Liver (tissue), 9 donors: ENCODE data around the gene CNNM2. TPM values are rescaled to one million over a fixed set of nuclear protein-coding genes. Genes with fewer than 3 reads are reported as not detected.

ENCODE experiments used
- DNase-seq: peaks from one replicate; pipeline ENCODE4 v3.0.0-alpha.2; 2017; ENCODE audit warnings: low spot score
- H3K27ac ChIP-seq, 2 donors: one replicate each; pipeline ENCODE4 v1.7.0; 2013; ENCODE audit warnings: inconsistent platforms in 2 of 2, low read length in 2 of 2, control low read depth in 1 of 2, low read depth in 1 of 2, mild to moderate bottlenecking in 1 of 2
- H3K27me3 ChIP-seq, 4 donors: one replicate each; pipeline versions ENCODE4 v1.6.1 to v1.7.0; 2013; ENCODE audit warnings: low read length in 3 of 4, inconsistent platforms in 1 of 4, mild to moderate bottlenecking in 1 of 4, moderate library complexity in 1 of 4; ENCODE audit not compliant: control insufficient read depth in 4 of 4, insufficient read depth in 4 of 4
- H3K36me3 ChIP-seq, 4 donors: one replicate each; pipeline versions ENCODE4 v1.6.1 to v1.7.0; 2013; ENCODE audit warnings: low read length in 3 of 4, mild to moderate bottlenecking in 3 of 4, low read depth in 1 of 4, moderate library complexity in 1 of 4; ENCODE audit not compliant: control insufficient read depth in 4 of 4, insufficient read depth in 3 of 4
- H3K4me1 ChIP-seq, 4 donors: one replicate each; pipeline versions ENCODE4 v1.6.1 to v1.7.0; 2013; ENCODE audit warnings: low read length in 3 of 4, mild to moderate bottlenecking in 3 of 4, moderate library complexity in 1 of 4; ENCODE audit not compliant: control insufficient read depth in 4 of 4, insufficient read depth in 4 of 4
- H3K4me3 ChIP-seq, 3 donors: one replicate each; pipeline versions ENCODE4 v1.6.1 to v1.7.0; 2013; ENCODE audit warnings: low read length in 3 of 3, control low read depth in 1 of 3, low read depth in 1 of 3, mild to moderate bottlenecking in 1 of 3
- H3K9ac ChIP-seq, 2 donors: one replicate each; pipeline ENCODE4 v1.7.0; 2013; ENCODE audit warnings: low read length in 2 of 2, mild to moderate bottlenecking in 2 of 2, moderate library complexity in 2 of 2, control low read depth in 1 of 2, low read depth in 1 of 2
- H3K9me3 ChIP-seq, 4 donors: one replicate each; pipeline versions ENCODE4 v1.6.1 to v1.7.0; 2013; ENCODE audit warnings: low read length in 3 of 4; ENCODE audit not compliant: control insufficient read depth in 4 of 4
- ATF3 ChIP-seq: IDR thresholded peaks from 2 replicates; pipeline ENCODE4 v1.6.1; 2016; ENCODE audit warnings: antibody characterized with exemption
- CTCF ChIP-seq: fragments of 150-350 bp; IDR thresholded peaks from 2 replicates; pipeline ENCODE4 v1.5.1; 2017; ENCODE audit warnings: improper control_type of control experiment, low read depth, low read length; ENCODE audit not compliant: missing input control
- EGR1 ChIP-seq, 2 donors: IDR thresholded peaks; 2 replicates each; pipeline ENCODE4 v1.6.1; 2016 to 2018; ENCODE audit warnings: antibody characterized with exemption in 2 of 2, low read depth in 2 of 2
- FOXA1 ChIP-seq: IDR thresholded peaks from 2 replicates; pipeline ENCODE4 v1.6.1; 2016; ENCODE audit warnings: antibody characterized with exemption
- FOXA2 ChIP-seq: IDR thresholded peaks from 2 replicates; pipeline ENCODE4 v1.6.1; 2016; ENCODE audit warnings: antibody characterized with exemption
- GABPA ChIP-seq, 2 donors: IDR thresholded peaks in 1 of 2; conservative IDR thresholded peaks in 1 of 2; 2 replicates each; pipeline ENCODE4 v1.6.1; 2016; ENCODE audit warnings: antibody characterized with exemption in 2 of 2, mild to moderate bottlenecking in 1 of 2, moderate library complexity in 1 of 2
- HNF4A ChIP-seq, 2 donors: conservative IDR thresholded peaks; 2 replicates each; pipeline ENCODE4 v1.6.1; 2016; ENCODE audit warnings: antibody characterized with exemption in 2 of 2, mild to moderate bottlenecking in 2 of 2
- HNF4G ChIP-seq: IDR thresholded peaks from 2 replicates; pipeline ENCODE4 v1.6.1; 2016; ENCODE audit warnings: antibody characterized with exemption
- JUND ChIP-seq, 2 donors: IDR thresholded peaks; 2 replicates each; pipeline ENCODE4 v1.6.1; 2016; ENCODE audit warnings: antibody characterized with exemption in 2 of 2
- MAX ChIP-seq: IDR thresholded peaks from 2 replicates; pipeline ENCODE4 v1.6.1; 2016; ENCODE audit warnings: antibody characterized with exemption
- NR2F2 ChIP-seq: IDR thresholded peaks from 2 replicates; pipeline ENCODE4 v1.6.1; 2016; ENCODE audit warnings: antibody characterized with exemption
- RAD21 ChIP-seq, 2 donors: IDR thresholded peaks; 2 replicates each; pipeline ENCODE4 v1.6.1; 2016; ENCODE audit warnings: antibody characterized with exemption in 2 of 2, mild to moderate bottlenecking in 2 of 2
- REST ChIP-seq: IDR thresholded peaks from 2 replicates; pipeline ENCODE4 v1.6.1; 2016; ENCODE audit warnings: antibody characterized with exemption, mild to moderate bottlenecking
- RXRA ChIP-seq, 2 donors: IDR thresholded peaks; 2 replicates each; pipeline ENCODE4 v1.6.1; 2017 to 2018; ENCODE audit warnings: antibody characterized with exemption in 2 of 2, mild to moderate bottlenecking in 1 of 2
- SP1 ChIP-seq: IDR thresholded peaks from 2 replicates; pipeline ENCODE4 v1.6.1; 2018; ENCODE audit warnings: antibody characterized with exemption, mild to moderate bottlenecking
- TAF1 ChIP-seq: conservative IDR thresholded peaks from 2 replicates; pipeline ENCODE4 v1.6.1; 2016; ENCODE audit warnings: antibody characterized with exemption, mild to moderate bottlenecking
- YY1 ChIP-seq: IDR thresholded peaks from 2 replicates; pipeline ENCODE4 v1.6.1; 2016; ENCODE audit warnings: antibody characterized with exemption, mild to moderate bottlenecking
- WGBS: extraction: QIAGEN DNeasy Blood & Tissue Kit; methylation state at CpG from one replicate; pipeline ENCODE4 v1.1.7; 2013; 5-methylcytosine and 5-hydroxymethylcytosine counted together
- polyA plus RNA-seq, 2 donors: library from polyadenylated mRNA; stranded (reverse) in 1 of 2; unstranded in 1 of 2; fragments of 200-250 nt in 1 of 2; fragments of >200 nt in 1 of 2; fragmentation: Nextera tagmentation in 1 of 2; extraction: Ambion mirVana in 1 of 2; gene quantifications; one replicate each; pipeline versions ENCODE4 v1.2.1 to v1.2.3, GENCODE V29; 2013 to 2015
- total RNA-seq, 2 donors: library from RNA; depleted of rRNA; stranded (reverse); fragments of >200 nt; gene quantifications; one replicate each; pipeline ENCODE4 v1.2.3, GENCODE V29; 2014
- TF ChIP-seq, protein P1 (sequence below): IDR thresholded peaks from 2 replicates; pipeline ENCODE4 v1.6.1; 2016; ENCODE audit warnings: antibody characterized with exemption
- donor health status: healthy.
- donor health status: healthy.
- donor health status: healthy.
- donor health status: healthy.
- donor health status: healthy.

CNNM2 gene
- total and polyA plus RNA-seq, 4 donors = 2.0 to 10.8 (median 6.9) TPM

- no peaks in the 10 kb centered on the region for H3K27me3 ChIP-seq
- DNase-seq = no peak
- H3K4me1 ChIP-seq = no peaks in the 10 kb centered on the region
- H3K9ac ChIP-seq = no peak overlapping the region
- TF ChIP-seq FOXA1 (no peak), FOXA2 (peak; percentile 35)
- peaks cover 3 to 73% (median 65%) of the 10 kb centered on the region in 4 donors for H3K36me3 ChIP-seq
- no peak overlapping the region for H3K4me3 ChIP-seq
- 48% methylated on average over 3 of the region's 3 CpGs for WGBS
- H3K9me3 ChIP-seq = no peaks in the 10 kb centered on the region
- peak overlapping the region in 1 of 2 donors; percentile 59 for H3K27ac ChIP-seq
Measured at GRCh38 chr10:103096130-103096529, 178.0 kb downstream of the CNNM2 start.

GRCh38 chr10:103098240-103098639, 180.1 kb downstream of the CNNM2 start:
- no peak overlapping the region for H3K9ac ChIP-seq

GRCh38 chr10:103100620-103101019, 182.5 kb downstream of the CNNM2 start:
- H3K36me3 ChIP-seq = peaks cover 0 to 60% (median 50%) of the 10 kb centered on the region in 4 donors
- H3K4me3 ChIP-seq = no peak overlapping the region
- 88% methylated on average over 2 of the region's 2 CpGs for WGBS

More at GRCh38 chr10:103098240-103098639, 180.1 kb downstream of the CNNM2 start:
- H3K27me3 ChIP-seq = no peaks in the 10 kb centered on the region
- no peak for TF ChIP-seq NR2F2
- no peak for DNase-seq
- H3K4me3 ChIP-seq = no peak overlapping the region
- H3K27ac ChIP-seq = no peak overlapping the region
- H3K9me3 ChIP-seq = no peaks in the 10 kb centered on the region
- no peaks in the 10 kb centered on the region for H3K4me1 ChIP-seq
- peaks cover 3 to 60% (median 56%) of the 10 kb centered on the region in 4 donors for H3K36me3 ChIP-seq

More at GRCh38 chr10:103100620-103101019, 182.5 kb downstream of the CNNM2 start:
- Histone ChIP-seq H3K27ac (no peak overlapping the region), H3K9me3 (no peaks in the 10 kb centered on the region), H3K27me3 (no peaks in the 10 kb centered on the region), H3K9ac (no peak overlapping the region), H3K4me1 (no peaks in the 10 kb centered on the region)
- TF ChIP-seq FOXA1 (no peak), EGR1 (IDR thresholded peaks at IDR 0.05; ENCODE audit: low read depth in 2 of 2) (no peak), RXRA (IDR thresholded peaks at IDR 0.05) (no peak), SP1 (no peak), MAX (no peak), YY1 (no peak), HNF4A (conservative IDR thresholded peaks at IDR 0.05) (no peak), REST (no peak), NR2F2 (no peak), JUND (IDR thresholded peaks at IDR 0.05) (no peak), GABPA (IDR thresholded peaks at IDR 0.05 in 1 of 2, conservative IDR thresholded peaks at IDR 0.05 in 1 of 2) (no peak), TAF1 (no peak), ATF3 (no peak), CTCF (no peak), HNF4G (no peak), RAD21 (IDR thresholded peaks at IDR 0.05) (no peak)
- TF ChIP-seq, protein P1, sequence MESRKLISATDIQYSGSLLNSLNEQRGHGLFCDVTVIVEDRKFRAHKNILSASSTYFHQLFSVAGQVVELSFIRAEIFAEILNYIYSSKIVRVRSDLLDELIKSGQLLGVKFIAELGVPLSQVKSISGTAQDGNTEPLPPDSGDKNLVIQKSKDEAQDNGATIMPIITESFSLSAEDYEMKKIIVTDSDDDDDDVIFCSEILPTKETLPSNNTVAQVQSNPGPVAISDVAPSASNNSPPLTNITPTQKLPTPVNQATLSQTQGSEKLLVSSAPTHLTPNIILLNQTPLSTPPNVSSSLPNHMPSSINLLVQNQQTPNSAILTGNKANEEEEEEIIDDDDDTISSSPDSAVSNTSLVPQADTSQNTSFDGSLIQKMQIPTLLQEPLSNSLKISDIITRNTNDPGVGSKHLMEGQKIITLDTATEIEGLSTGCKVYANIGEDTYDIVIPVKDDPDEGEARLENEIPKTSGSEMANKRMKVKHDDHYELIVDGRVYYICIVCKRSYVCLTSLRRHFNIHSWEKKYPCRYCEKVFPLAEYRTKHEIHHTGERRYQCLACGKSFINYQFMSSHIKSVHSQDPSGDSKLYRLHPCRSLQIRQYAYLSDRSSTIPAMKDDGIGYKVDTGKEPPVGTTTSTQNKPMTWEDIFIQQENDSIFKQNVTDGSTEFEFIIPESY = no peak
- DNase-seq = no peak
